ENCODE data around the gene SELENOO. TPM values are rescaled to one million over a fixed set of nuclear protein-coding genes. Genes with fewer than 3 reads are reported as not detected.

Gene SELENOO
- total RNA-seq, 1 experiment from 2014 or later, result 20.0 TPM

DNA sequence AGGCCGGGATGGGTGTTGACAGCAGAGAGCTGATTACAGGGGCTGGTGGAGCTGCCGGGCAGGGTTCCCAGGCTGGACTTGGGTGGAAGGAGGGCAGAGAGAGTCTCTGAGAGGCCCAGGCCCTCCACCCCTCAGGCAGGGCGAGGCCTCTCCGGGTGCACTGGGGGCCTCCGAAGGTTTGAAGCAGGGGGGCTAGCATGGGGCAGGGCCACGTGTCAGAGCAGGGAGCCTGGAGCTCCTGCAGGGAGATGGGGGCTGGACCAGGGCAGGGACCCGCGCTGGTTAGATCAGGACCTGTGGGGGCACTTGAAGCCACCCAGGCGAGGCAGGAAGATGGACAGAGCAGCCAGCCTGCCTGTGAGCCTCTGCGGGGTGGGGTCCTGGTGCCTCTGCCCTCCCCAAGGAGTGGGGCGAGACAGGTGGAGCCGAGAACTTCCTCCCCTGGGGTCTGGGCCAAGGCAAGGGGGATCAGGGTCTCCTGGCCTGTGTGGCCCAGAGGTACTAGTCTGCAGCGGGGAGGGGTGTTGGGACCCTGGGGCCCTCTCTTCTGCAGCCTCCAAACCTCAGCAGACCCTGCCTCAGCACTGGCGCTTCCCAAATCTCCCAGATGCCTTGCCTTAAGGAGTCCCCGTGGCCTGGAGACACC lies 29.4 kb upstream of the SELENOO start:
- H3K4me2 ChIP-seq (ENCODE audit: low read depth, low read length, poor library complexity, severe bottlenecking), result no peak overlapping the region
- H3K9ac ChIP-seq (ENCODE audit: low read length), result no peak overlapping the region
- no peaks in the 10 kb centered on the region for H3K27me3 ChIP-seq (ENCODE audit: low read length)
- H3K9me2 ChIP-seq (replicated peaks; ENCODE audit: insufficient read depth, low read length), result no peaks in the 10 kb centered on the region
- no peak overlapping the region for H3K4me3 ChIP-seq (ENCODE audit: low read length)
- no peaks in the 10 kb centered on the region for H3K9me3 ChIP-seq (ENCODE audit: low read length)
- H3K4me1 ChIP-seq (ENCODE audit: low read length), result peaks cover 8% of the 10 kb centered on the region
- no peaks in the 10 kb centered on the region for H3K79me2 ChIP-seq (ENCODE audit: low read length)
- H2AFZ ChIP-seq (ENCODE audit: low read length), result no peak overlapping the region
- H4K20me1 ChIP-seq (ENCODE audit: insufficient read depth, low read depth, low read length), result no peaks in the 10 kb centered on the region
- H3K27ac ChIP-seq (ENCODE audit: low read length), result no peak overlapping the region
- DNase-seq, result no peak
- H3K36me3 ChIP-seq (ENCODE audit: insufficient read depth, low read length), result no peaks in the 10 kb centered on the region

DNA sequence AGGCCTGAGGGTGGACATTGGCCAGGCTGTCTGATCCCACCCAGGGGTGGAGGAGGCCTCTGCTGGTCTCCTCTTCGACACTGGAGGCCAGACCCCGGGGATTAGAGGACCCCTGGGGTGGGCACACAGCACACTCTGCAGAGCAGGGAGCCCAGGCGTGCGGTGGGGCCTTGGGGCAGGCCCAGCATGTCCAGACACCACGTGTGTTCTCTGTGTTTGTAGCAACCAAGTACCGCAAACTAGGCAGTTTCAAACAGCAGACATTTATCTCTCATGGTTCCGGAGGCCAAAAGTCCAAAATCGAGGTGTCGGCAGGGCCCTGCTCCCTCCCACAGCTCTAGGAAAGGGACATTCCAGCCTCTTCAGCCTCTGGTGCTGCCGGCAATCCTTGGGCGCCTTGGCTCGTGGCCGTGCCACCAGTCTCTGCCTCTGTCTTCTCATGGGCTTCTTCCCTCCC lies 28.8 kb upstream of the SELENOO start:
- Histone ChIP-seq H3K27me3 (ENCODE audit: low read length) (no peaks in the 10 kb centered on the region), H2AFZ (ENCODE audit: low read length) (no peak overlapping the region), H3K9me2 (replicated peaks; ENCODE audit: insufficient read depth, low read length) (no peaks in the 10 kb centered on the region), H3K4me1 (ENCODE audit: low read length) (peaks cover 8% of the 10 kb centered on the region), H3K4me2 (ENCODE audit: low read depth, low read length, poor library complexity, severe bottlenecking) (no peak overlapping the region), H4K20me1 (ENCODE audit: insufficient read depth, low read depth, low read length) (no peaks in the 10 kb centered on the region), H3K4me3 (ENCODE audit: low read length) (no peak overlapping the region), H3K79me2 (ENCODE audit: low read length) (no peaks in the 10 kb centered on the region), H3K9ac (ENCODE audit: low read length) (no peak overlapping the region), H3K27ac (ENCODE audit: low read length) (no peak overlapping the region), H3K9me3 (ENCODE audit: low read length) (no peaks in the 10 kb centered on the region), H3K36me3 (ENCODE audit: insufficient read depth, low read length) (no peaks in the 10 kb centered on the region)
- DNase-seq, result no peak

DNA sequence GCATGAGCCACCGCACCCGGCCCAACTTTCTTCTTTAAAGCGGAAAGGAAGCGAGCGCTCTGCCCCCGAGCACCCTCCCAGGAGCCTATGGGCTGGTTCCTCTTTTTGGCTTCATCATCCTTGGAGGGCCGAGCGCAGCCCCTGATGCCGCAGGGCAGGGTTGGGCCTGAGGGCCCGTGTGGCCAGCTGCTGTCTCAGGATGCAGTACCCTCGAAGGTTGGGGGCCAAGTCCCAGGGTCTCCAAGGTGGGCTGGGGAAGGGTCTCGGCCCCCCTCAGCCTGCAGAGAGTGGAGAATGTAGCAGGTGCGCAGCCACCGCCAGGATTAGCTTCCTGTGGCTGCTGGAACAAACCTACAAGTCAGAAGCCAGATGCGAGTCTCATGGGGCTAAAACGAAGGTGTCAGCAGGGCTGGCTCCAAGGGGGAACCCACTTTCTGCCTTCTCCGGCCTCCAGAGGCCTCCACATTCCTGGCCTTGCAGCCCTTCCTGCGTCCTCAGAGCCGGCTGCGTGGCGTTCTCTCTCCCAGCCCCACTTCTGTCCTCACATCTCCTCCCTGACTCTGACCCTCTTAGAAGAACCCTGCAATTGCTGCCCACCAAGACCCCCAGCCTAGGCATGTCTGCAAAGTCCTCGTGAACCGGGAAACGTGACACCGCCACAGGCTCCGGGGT lies 27.4 kb upstream of the SELENOO start:
- no peaks in the 10 kb centered on the region for H3K9me3 ChIP-seq (ENCODE audit: low read length)
- no peak overlapping the region for H3K27ac ChIP-seq (ENCODE audit: low read length)
- no peaks in the 10 kb centered on the region for H3K27me3 ChIP-seq (ENCODE audit: low read length)
- H3K4me3 ChIP-seq (ENCODE audit: low read length), result no peak overlapping the region
- H3K4me1 ChIP-seq (ENCODE audit: low read length), result peaks cover 8% of the 10 kb centered on the region
- peak; percentile 76 for DNase-seq
- no peak overlapping the region for H3K4me2 ChIP-seq (ENCODE audit: low read depth, low read length, poor library complexity, severe bottlenecking)
- H4K20me1 ChIP-seq (ENCODE audit: insufficient read depth, low read depth, low read length), result no peaks in the 10 kb centered on the region
- no peaks in the 10 kb centered on the region for H3K36me3 ChIP-seq (ENCODE audit: insufficient read depth, low read length)
- H3K9ac ChIP-seq (ENCODE audit: low read length), result no peak overlapping the region
- no peaks in the 10 kb centered on the region for H3K9me2 ChIP-seq (replicated peaks; ENCODE audit: insufficient read depth, low read length)
- H3K79me2 ChIP-seq (ENCODE audit: low read length), result no peaks in the 10 kb centered on the region
- no peak overlapping the region for H2AFZ ChIP-seq (ENCODE audit: low read length)

DNA sequence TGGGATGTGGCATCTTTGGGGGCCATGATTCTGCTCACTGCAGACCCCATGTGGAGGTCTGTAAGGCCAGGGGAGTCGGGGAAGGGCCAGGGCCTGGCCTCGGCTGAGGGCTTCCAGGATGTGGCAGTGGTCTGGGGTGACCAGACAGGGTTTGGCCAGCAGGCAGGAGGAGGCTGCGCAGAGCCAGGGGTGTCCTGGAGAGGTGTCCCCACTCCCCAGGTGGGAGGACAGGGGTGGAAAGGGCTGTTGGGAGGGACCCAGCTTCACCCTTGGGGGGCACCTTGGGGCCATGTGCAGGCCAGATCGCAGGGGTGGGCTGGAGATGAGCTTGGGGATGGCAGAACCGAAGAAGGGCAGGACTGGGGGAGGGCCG lies 26.8 kb upstream of the SELENOO start:
- no peak overlapping the region for H3K27ac ChIP-seq (ENCODE audit: low read length)
- no peaks in the 10 kb centered on the region for H3K36me3 ChIP-seq (ENCODE audit: insufficient read depth, low read length)
- no peaks in the 10 kb centered on the region for H3K79me2 ChIP-seq (ENCODE audit: low read length)
- H3K9me2 ChIP-seq (replicated peaks; ENCODE audit: insufficient read depth, low read length), result no peaks in the 10 kb centered on the region
- peaks cover 8% of the 10 kb centered on the region for H3K4me1 ChIP-seq (ENCODE audit: low read length)
- DNase-seq, result peak; percentile 34
- no peak overlapping the region for H3K4me2 ChIP-seq (ENCODE audit: low read depth, low read length, poor library complexity, severe bottlenecking)
- H3K4me3 ChIP-seq (ENCODE audit: low read length), result no peak overlapping the region
- no peak overlapping the region for H2AFZ ChIP-seq (ENCODE audit: low read length)
- no peaks in the 10 kb centered on the region for H3K27me3 ChIP-seq (ENCODE audit: low read length)
- no peaks in the 10 kb centered on the region for H3K9me3 ChIP-seq (ENCODE audit: low read length)
- H3K9ac ChIP-seq (ENCODE audit: low read length), result no peak overlapping the region
- no peaks in the 10 kb centered on the region for H4K20me1 ChIP-seq (ENCODE audit: insufficient read depth, low read depth, low read length)

DNA sequence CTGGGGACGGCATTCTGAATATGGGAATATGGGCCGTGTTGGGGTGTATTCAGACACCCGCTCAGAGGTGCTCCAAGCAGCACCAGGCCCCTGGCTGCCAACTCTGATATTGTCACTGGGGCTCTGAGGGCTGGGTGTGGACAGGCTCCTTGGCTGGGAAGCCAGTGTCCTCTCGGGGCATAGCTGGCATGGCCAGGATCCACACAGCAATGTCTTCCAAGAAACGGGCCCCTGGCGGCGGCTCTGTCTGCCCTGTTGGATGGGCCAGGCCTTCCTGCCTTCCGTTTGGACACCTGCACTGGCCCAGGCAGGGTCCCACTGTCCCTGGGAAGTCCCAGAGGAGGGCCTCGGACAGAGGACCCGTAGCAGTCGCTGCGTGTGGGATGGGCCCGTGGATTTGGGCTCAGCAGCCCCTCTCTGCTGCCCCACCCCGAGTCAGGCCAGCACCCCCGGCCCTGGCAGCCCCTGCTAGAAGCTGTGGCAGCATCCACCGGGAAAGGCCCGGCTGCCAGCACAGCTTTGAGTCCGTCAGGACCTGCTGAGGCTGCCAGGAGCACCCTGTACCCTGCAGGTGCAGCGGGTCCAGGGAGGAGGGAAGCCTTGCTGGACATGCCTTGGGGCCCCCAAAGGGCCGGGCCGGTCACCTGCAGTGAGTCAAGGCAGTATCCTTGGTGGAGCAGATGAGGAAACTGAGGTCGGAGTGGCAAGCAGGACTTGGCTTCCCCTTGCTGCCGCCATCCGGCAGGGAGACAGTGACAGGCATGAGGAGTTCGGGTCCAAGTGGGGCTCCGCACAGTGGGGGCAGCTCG lies 26.2 kb upstream of the SELENOO start:
- no peak overlapping the region for H3K4me2 ChIP-seq (ENCODE audit: low read depth, low read length, poor library complexity, severe bottlenecking)
- H3K79me2 ChIP-seq (ENCODE audit: low read length), result no peaks in the 10 kb centered on the region
- H3K27ac ChIP-seq (ENCODE audit: low read length), result no peak overlapping the region
- no peaks in the 10 kb centered on the region for H3K9me3 ChIP-seq (ENCODE audit: low read length)
- peaks cover 8% of the 10 kb centered on the region for H3K4me1 ChIP-seq (ENCODE audit: low read length)
- no peak overlapping the region for H3K4me3 ChIP-seq (ENCODE audit: low read length)
- no peak overlapping the region for H2AFZ ChIP-seq (ENCODE audit: low read length)
- H3K9ac ChIP-seq (ENCODE audit: low read length), result no peak overlapping the region
- no peaks in the 10 kb centered on the region for H3K27me3 ChIP-seq (ENCODE audit: low read length)
- H3K9me2 ChIP-seq (replicated peaks; ENCODE audit: insufficient read depth, low read length), result no peaks in the 10 kb centered on the region
- peak; percentile 44 for DNase-seq
- no peaks in the 10 kb centered on the region for H4K20me1 ChIP-seq (ENCODE audit: insufficient read depth, low read depth, low read length)
- no peaks in the 10 kb centered on the region for H3K36me3 ChIP-seq (ENCODE audit: insufficient read depth, low read length)

DNA sequence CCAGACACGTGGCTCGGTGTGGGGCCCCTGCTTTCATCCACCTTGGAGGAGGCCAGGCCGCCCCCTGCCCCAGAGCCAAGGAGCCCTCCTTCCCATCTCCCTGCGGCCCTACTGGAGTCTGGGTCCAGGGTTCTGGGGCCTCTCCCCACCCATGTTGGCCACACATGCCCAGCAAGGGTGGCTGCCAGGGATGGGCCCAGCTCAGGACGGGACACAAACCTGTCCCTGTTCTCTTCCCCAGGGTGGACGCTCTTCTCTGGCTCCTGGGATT lies 25.7 kb upstream of the SELENOO start:
- Histone ChIP-seq H4K20me1 (ENCODE audit: insufficient read depth, low read depth, low read length) (no peaks in the 10 kb centered on the region), H3K9me2 (replicated peaks; ENCODE audit: insufficient read depth, low read length) (no peaks in the 10 kb centered on the region), H3K9me3 (ENCODE audit: low read length) (no peaks in the 10 kb centered on the region), H2AFZ (ENCODE audit: low read length) (no peak overlapping the region), H3K4me1 (ENCODE audit: low read length) (peaks cover 8% of the 10 kb centered on the region), H3K36me3 (ENCODE audit: insufficient read depth, low read length) (no peaks in the 10 kb centered on the region), H3K27me3 (ENCODE audit: low read length) (no peaks in the 10 kb centered on the region), H3K4me2 (ENCODE audit: low read depth, low read length, poor library complexity, severe bottlenecking) (no peak overlapping the region), H3K4me3 (ENCODE audit: low read length) (no peak overlapping the region), H3K9ac (ENCODE audit: low read length) (no peak overlapping the region), H3K79me2 (ENCODE audit: low read length) (no peaks in the 10 kb centered on the region), H3K27ac (ENCODE audit: low read length) (no peak overlapping the region)
- DNase-seq, result peak; percentile 20

DNA sequence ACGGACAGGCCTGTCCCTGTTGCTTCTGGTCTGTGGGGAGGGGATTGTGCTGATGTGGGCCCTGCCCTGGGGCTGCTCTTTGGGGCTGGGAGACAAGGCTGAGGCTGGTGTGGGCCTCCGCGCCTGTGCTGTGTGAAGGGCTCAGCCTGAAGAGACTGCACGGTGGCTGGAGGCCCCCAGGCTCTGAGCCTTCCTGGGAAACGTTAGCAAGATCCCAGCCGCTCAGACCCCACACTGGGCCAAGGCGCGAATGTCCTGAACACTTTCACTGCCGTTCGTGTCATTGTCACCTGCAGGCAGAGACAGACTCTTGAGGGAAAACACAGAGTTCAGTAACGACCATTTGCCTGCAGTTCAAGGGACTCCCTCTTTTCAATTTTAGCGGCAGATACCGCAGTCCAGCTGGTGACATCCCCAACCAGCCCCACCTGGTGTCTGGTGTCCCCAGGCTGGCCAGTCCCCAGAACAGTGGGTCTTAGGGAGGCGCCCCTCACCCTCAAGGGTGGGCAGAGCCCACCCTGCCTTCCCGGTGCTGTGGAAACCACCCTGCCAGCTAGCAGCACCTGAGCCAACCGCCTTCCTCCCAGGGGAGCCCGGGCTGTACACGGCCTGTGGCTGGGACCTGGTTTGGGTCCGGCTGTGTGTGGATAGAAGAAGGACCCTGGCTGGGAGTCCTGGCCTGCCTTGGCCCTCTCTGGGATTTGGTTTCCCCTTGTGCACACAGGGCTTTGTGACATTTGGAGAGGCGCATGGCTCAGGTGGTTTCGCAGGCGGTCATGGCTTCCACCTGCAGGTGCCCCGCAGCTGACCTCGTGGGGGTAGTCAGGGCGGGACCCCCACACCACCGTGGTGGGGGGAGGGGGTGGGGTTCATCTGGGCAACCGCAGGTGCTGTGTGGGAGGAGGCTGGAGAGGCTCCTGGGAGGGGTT lies 24.6 kb upstream of the SELENOO start:
- H3K4me3 ChIP-seq (ENCODE audit: low read length), result no peak overlapping the region
- no peaks in the 10 kb centered on the region for H3K79me2 ChIP-seq (ENCODE audit: low read length)
- no peaks in the 10 kb centered on the region for H3K36me3 ChIP-seq (ENCODE audit: insufficient read depth, low read length)
- H3K27me3 ChIP-seq (ENCODE audit: low read length), result no peaks in the 10 kb centered on the region
- no peak overlapping the region for H2AFZ ChIP-seq (ENCODE audit: low read length)
- H3K27ac ChIP-seq (ENCODE audit: low read length), result no peak overlapping the region
- peaks cover 8% of the 10 kb centered on the region for H3K4me1 ChIP-seq (ENCODE audit: low read length)
- no peaks in the 10 kb centered on the region for H3K9me2 ChIP-seq (replicated peaks; ENCODE audit: insufficient read depth, low read length)
- DNase-seq, result peak; percentile 31
- no peak overlapping the region for H3K4me2 ChIP-seq (ENCODE audit: low read depth, low read length, poor library complexity, severe bottlenecking)
- H4K20me1 ChIP-seq (ENCODE audit: insufficient read depth, low read depth, low read length), result no peaks in the 10 kb centered on the region
- H3K9ac ChIP-seq (ENCODE audit: low read length), result no peak overlapping the region
- no peaks in the 10 kb centered on the region for H3K9me3 ChIP-seq (ENCODE audit: low read length)

Data from Karpas-422 (cell line).